CD4-positive, alpha-beta T cell (primary cell): ENCODE measurements around the gene RPL36. TPM values are rescaled to one million over a fixed set of nuclear protein-coding genes. Genes with fewer than 3 reads are reported as not detected.

Source experiments
- ATAC-seq: fragments of 200-7000 bp; cut with Tn5 transposase; one replicate; pipeline ENCODE4 v1.10.0; 2022; ENCODE audit warnings: mild to moderate bottlenecking; ENCODE audit not compliant: poor library complexity
- CTCF ChIA-PET: fragments of 350-600 bp; sonication (Branson Sonifier 250); formaldehyde crosslinking; loops from one replicate; lab custom pipeline; 2021; ENCODE audit warnings: antibody characterized with exemption, inconsistent platforms; lab: Charles Lee
- POLR2A ChIA-PET: fragments of 350-600 bp; sonication (Branson Sonifier 250); formaldehyde crosslinking; loops from one replicate; lab custom pipeline; 2021; ENCODE audit warnings: antibody characterized with exemption, inconsistent platforms; lab: Charles Lee
- DNase-seq, 14 experiments: peaks; one replicate each; pipeline ENCODE4 v3.0.0-alpha.2; 2013 to 2020; ENCODE audit warnings: mixed read lengths in 2 of 14
- H3K27ac ChIP-seq, 2 donors: one replicate each; pipeline versions ENCODE4 v1.5.1 to v1.7.0; 2013; ENCODE audit warnings: low read length in 2 of 2, low read depth in 1 of 2, mild to moderate bottlenecking in 1 of 2
- H3K27me3 ChIP-seq, 2 experiments: 1 replicate in 1 of 2; 2 replicates in 1 of 2; pipeline versions ENCODE4 v1.6.1 to v1.7.0; 2013; ENCODE audit warnings: low read length in 2 of 2, control low read depth in 1 of 2, mild to moderate bottlenecking in 1 of 2, moderate library complexity in 1 of 2; ENCODE audit not compliant: insufficient read depth in 2 of 2, control insufficient read depth in 1 of 2
- H3K36me3 ChIP-seq: one replicate; pipeline ENCODE4 v1.6.1; 2013; ENCODE audit warnings: low read length, control low read depth; ENCODE audit not compliant: insufficient read depth
- H3K4me1 ChIP-seq: one replicate; pipeline ENCODE4 v1.6.1; 2013; ENCODE audit warnings: low read length, control low read depth; ENCODE audit not compliant: insufficient read depth
- H3K4me3 ChIP-seq: one replicate; pipeline ENCODE4 v1.5.1; 2013; ENCODE audit warnings: mild to moderate bottlenecking, low read length, moderate library complexity
- H3K9me3 ChIP-seq, 2 experiments: 1 replicate in 1 of 2; 2 replicates in 1 of 2; pipeline versions ENCODE4 v1.6.1 to v1.7.0; 2013; ENCODE audit warnings: low read length in 2 of 2, mild to moderate bottlenecking in 2 of 2, control low read depth in 1 of 2, moderate library complexity in 1 of 2; ENCODE audit not compliant: control insufficient read depth in 1 of 2, insufficient read depth in 1 of 2
- H3K27ac Mint-ChIP-seq: one replicate; pipeline ENCODE4 v1.8.0; 2020; ENCODE audit warnings: mixed read lengths
- H3K27me3 Mint-ChIP-seq: one replicate; pipeline ENCODE4 v1.8.0; 2021; ENCODE audit warnings: mixed read lengths
- H3K36me3 Mint-ChIP-seq: one replicate; pipeline ENCODE4 v1.8.0; 2021; ENCODE audit warnings: low read depth, mixed read lengths
- H3K4me1 Mint-ChIP-seq: one replicate; pipeline ENCODE4 v1.8.0; 2021; ENCODE audit warnings: low read depth, mixed read lengths
- H3K4me3 Mint-ChIP-seq: one replicate; pipeline ENCODE4 v1.8.0; 2020; ENCODE audit warnings: mild to moderate bottlenecking, mixed read lengths
- H3K9me3 Mint-ChIP-seq: one replicate; pipeline ENCODE4 v1.8.0; 2020; ENCODE audit warnings: mixed read lengths
- intact Hi-C, 2 experiments: fragments of 100-400 bp; cut with DNase I in 1 of 2; cut with micrococcal nuclease in 1 of 2; formaldehyde crosslinking; loops; one replicate each; pipeline versions ENCODE4 v1.15.1 to v1.9.0; 2023 to 2025; cut with DNase I, micrococcal nuclease
- total RNA-seq, 174 experiments: library from RNA in 2 of 174; stranded (reverse) in 2 of 174; gene quantifications; one replicate each; pipeline ENCODE4 v1.2.3 and lab custom pipeline; 2021 to 2026
- TF ChIP-seq, protein P1 (sequence below): fragments of 200-600 bp; IDR thresholded peaks from one replicate; pipeline ENCODE4 v1.8.0; 2022; ENCODE audit warnings: antibody characterized with exemption, mild to moderate bottlenecking

Gene RPL36
- total RNA-seq, 2 experiments from 2014 or later, result 1,509 to 1,565 TPM

DNA sequence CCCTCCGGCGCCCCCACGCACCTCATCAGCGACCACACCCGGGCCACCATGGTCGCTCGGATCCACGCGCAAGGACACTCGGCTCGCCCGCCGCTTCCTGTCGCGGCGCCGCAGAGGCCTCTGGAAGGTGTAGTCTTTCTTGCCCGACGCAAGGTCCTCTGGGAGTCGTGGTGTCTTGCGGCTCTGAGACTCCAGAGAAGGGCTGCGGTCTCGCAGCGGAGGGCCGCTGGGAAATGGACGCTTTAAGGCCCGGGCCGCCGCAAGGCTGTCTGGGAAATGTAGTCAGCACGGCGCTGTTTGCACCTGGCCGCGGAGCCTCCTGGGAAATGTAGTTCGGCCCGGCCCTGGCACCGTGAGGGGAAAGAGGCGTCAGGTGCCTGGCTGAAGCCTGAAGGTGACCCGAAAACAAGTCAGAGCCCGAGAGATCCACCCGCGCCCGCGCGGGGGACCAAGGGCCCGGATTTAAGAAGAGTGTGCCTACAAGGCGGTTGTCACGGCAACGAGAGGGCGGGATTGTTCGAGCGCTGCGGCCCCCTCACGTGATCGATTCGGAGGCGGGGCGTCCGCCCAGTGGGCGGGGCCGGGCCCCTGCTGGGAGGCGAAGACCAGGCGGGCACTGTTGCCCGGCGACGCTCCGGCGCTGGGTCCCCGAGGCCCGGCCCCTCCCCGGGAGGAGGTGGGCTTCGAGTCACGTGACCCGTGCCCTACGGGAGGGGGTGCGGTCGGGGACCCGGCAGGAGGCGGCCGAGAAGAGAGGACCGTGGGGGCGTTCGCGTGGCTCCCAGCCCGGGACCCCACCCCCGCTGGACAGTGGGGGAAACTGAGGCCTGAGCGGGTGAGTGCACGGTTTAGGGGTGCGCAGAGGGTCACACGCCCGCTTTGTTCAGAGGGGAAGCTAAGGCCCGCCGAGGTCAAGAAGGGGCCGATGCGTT, 9.4 kb upstream of the RPL36 start, which contains the start of the genes HSD11B1L and MICOS13:
HSD11B1L (plus strand) TSS at position 591 of the 932 bp plus-strand sequence. CDS start 3,806 bp downstream, outside the sequence.
MICOS13 (minus strand) TSS at position 80 of the 932 bp plus-strand sequence; CDS start at position 50, 30 bp downstream.
- H3K27me3 ChIP-seq, result no peaks in the 10 kb centered on the region
- no peaks in the 10 kb centered on the region for H3K9me3 ChIP-seq
- Mint-ChIP-seq H3K9me3 (no peaks in the 10 kb centered on the region), H3K27me3 (no peaks in the 10 kb centered on the region), H3K27ac (peak within 1 kb of the TSS; percentile 95), H3K4me1 (peaks cover 30% of the 10 kb centered on the region), H3K36me3 (peaks cover 10% of the 10 kb centered on the region), H3K4me3 (peak within 1 kb of the TSS; percentile 99)
- TF ChIP-seq, protein P1, sequence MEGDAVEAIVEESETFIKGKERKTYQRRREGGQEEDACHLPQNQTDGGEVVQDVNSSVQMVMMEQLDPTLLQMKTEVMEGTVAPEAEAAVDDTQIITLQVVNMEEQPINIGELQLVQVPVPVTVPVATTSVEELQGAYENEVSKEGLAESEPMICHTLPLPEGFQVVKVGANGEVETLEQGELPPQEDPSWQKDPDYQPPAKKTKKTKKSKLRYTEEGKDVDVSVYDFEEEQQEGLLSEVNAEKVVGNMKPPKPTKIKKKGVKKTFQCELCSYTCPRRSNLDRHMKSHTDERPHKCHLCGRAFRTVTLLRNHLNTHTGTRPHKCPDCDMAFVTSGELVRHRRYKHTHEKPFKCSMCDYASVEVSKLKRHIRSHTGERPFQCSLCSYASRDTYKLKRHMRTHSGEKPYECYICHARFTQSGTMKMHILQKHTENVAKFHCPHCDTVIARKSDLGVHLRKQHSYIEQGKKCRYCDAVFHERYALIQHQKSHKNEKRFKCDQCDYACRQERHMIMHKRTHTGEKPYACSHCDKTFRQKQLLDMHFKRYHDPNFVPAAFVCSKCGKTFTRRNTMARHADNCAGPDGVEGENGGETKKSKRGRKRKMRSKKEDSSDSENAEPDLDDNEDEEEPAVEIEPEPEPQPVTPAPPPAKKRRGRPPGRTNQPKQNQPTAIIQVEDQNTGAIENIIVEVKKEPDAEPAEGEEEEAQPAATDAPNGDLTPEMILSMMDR, result no peak
- peaks cover 24% of the 10 kb centered on the region for H3K4me1 ChIP-seq
- DNase-seq, result peak; percentile 96 to 100 (median 98)
- peak within 1 kb of the TSS; percentile 89 to 100 for H3K27ac ChIP-seq
- peak within 1 kb of the TSS; percentile 100 for H3K4me3 ChIP-seq
- H3K36me3 ChIP-seq, result peaks cover 3% of the 10 kb centered on the region
- intact Hi-C loops, result loop anchor here (1.0 to 10.0 kb wide), 6 partner anchors 40 to 886 kb away; partner anchors contain the start of genes CATSPERD (in 2 of the 2), LONP1 (in 2 of the 2), CLPP (in 1 of the 2) and FEM1A (in 1 of the 2)
- ATAC-seq, result peak; percentile 95
- ChIA-PET CTCF (no interaction called here), POLR2A (interaction anchor here (1.6 to 1.7 kb wide), 2 partner anchors 39 to 58 kb away, joined by 6 to 8 read pairs; partner anchors contain the start of genes CATSPERD, LONP1, SAFB and SAFB2)

DNA sequence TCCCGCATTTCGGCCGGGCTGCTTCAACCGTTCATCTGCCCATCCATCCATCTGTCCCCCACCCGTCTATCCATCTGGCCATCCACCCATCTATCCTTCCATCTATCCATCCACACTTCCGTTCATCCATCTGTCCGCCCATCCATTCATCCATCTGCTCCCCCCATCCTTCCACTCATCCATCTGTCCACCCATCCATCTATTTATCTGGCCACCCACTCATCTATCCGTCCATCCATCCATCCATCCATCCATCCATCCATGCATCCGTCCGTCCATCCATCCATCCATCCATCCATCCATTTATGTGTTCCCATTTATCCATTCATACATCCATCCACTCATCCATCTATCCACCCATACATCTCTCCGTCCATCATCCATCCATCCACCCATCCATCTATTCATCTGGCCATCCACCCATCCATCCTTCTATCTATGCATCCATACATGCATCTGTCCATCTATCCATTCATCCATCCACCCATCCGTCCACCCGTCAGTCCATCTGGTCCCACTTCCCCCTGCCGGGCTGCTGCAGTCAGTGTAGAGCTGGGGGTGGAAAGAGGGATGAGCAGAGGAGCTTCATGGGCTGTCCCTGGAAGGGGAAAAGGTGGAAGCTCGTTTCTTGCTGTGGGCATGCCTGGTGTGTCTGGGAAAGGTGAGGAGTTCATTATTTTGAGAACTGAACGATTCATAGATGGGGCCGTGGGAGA, 8.5 kb upstream of the RPL36 start:
- peaks cover 10% of the 10 kb centered on the region for H3K36me3 Mint-ChIP-seq
- H3K9me3 Mint-ChIP-seq, result no peaks in the 10 kb centered on the region
- no peak overlapping the region for H3K27ac ChIP-seq
- peak overlapping the region; percentile 4 for H3K27ac Mint-ChIP-seq
- peaks cover 34% of the 10 kb centered on the region for H3K4me1 Mint-ChIP-seq
- H3K4me1 ChIP-seq, result peaks cover 31% of the 10 kb centered on the region
- H3K4me3 ChIP-seq, result peak overlapping the region; percentile 100
- intact Hi-C loops, result loop anchor here (2.0 to 10.0 kb wide), 4 partner anchors 59 to 887 kb away; partner anchors contain the start of genes CLPP (in 1 of the 2), FEM1A (in 1 of the 2), RANBP3 (in 1 of the 2) and SAFB (in 1 of the 2)
- CTCF ChIA-PET, result no interaction called here
- no peaks in the 10 kb centered on the region for H3K27me3 ChIP-seq
- H3K4me3 Mint-ChIP-seq, result peak overlapping the region; percentile 26
- no peaks in the 10 kb centered on the region for H3K27me3 Mint-ChIP-seq
- DNase-seq (peak in 2 of 14 experiments; percentile 16 to 43), ATAC-seq (no peak)
- no peaks in the 10 kb centered on the region for H3K9me3 ChIP-seq
- TF ChIP-seq, protein P1, result no peak
- POLR2A ChIA-PET, result interaction anchor here (1.0 kb wide), 1 partner anchor 146 kb away, joined by 4 read pairs; no protein-coding TSS in a partner anchor
- H3K36me3 ChIP-seq, result peaks cover 3% of the 10 kb centered on the region

- Histone ChIP-seq H3K27ac (no peak overlapping the region), H3K4me1 (peaks cover 37% of the 10 kb centered on the region), H3K36me3 (peaks cover 3% of the 10 kb centered on the region), H3K27me3 (no peaks in the 10 kb centered on the region), H3K4me3 (no peak overlapping the region), H3K9me3 (no peaks in the 10 kb centered on the region)
- TF ChIP-seq, protein P1, result no peak
- Mint-ChIP-seq H3K27ac (no peak overlapping the region), H3K4me3 (peak overlapping the region; percentile 26), H3K9me3 (no peaks in the 10 kb centered on the region), H3K4me1 (peaks cover 36% of the 10 kb centered on the region), H3K36me3 (peaks cover 10% of the 10 kb centered on the region), H3K27me3 (no peaks in the 10 kb centered on the region)
- ChIA-PET POLR2A (interaction anchor here (1.0 kb wide), 1 partner anchor 146 kb away, joined by 4 read pairs; no protein-coding TSS in a partner anchor), CTCF (no interaction called here)
- ATAC-seq (no peak), DNase-seq (no peak)
- intact Hi-C loops, result loop anchor here in 1 of 2 experiments (10.0 kb wide), 3 partner anchors 293 to 887 kb away; partner anchors contain the start of genes CLPP, FEM1A and RANBP3
These were observed 8.0 kb upstream of the RPL36 start for GRCh38 chr19:5682107-5682482.
